Suprapubic skin (tissue), 3 donors: ENCODE results near the gene RBM38.

Experiments used
- EP300 ChIP-seq: sonication (generic); formaldehyde crosslinking; IDR thresholded peaks from one replicate; pipeline ENCODE4 v1.6.1; 2017; ENCODE audit warnings: antibody characterized with exemption
- TF ChIP-seq, protein P1 (sequence below), 2 donors: fragments of 200-600 bp in 1 of 2; fragments of 450-650 bp in 1 of 2; sonication (generic) in 1 of 2; IDR thresholded peaks; one replicate each; pipeline ENCODE4 v1.5.1; 2016 to 2019; ENCODE audit warnings: antibody characterized with exemption in 2 of 2, mild to moderate bottlenecking in 1 of 2, moderate library complexity in 1 of 2

DNA sequence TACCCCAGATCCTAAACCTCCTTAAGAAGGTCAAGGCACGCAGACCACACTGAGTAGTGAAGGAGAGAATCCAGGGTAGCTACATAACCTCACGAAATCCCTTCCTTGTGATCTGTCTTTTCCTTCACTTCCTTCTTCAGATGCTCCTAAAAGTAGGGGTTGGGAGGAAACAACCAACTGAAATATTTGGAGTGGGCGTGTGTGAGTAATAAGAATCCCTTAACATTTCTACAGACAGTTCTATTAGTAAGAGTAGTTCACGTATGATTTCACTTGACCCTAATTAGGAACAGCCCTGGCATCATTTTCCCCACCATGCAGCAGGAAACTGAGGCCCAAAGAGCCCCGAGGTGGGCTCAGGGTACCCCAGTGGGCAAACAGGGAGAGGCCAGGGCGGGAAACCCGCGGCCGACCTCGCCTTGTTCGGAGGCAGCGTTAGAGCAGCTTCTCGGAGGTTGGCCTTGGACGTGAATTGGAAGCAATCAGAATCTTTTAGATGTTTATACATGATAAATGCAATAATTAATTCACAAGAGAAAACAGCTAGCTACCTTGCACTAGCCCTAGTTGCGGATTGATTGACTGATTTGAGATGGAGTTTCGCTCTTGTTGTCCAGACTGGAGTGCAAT lies 41.0 kb upstream of the RBM38 start:
- TF ChIP-seq, protein P1, sequence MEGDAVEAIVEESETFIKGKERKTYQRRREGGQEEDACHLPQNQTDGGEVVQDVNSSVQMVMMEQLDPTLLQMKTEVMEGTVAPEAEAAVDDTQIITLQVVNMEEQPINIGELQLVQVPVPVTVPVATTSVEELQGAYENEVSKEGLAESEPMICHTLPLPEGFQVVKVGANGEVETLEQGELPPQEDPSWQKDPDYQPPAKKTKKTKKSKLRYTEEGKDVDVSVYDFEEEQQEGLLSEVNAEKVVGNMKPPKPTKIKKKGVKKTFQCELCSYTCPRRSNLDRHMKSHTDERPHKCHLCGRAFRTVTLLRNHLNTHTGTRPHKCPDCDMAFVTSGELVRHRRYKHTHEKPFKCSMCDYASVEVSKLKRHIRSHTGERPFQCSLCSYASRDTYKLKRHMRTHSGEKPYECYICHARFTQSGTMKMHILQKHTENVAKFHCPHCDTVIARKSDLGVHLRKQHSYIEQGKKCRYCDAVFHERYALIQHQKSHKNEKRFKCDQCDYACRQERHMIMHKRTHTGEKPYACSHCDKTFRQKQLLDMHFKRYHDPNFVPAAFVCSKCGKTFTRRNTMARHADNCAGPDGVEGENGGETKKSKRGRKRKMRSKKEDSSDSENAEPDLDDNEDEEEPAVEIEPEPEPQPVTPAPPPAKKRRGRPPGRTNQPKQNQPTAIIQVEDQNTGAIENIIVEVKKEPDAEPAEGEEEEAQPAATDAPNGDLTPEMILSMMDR (IDR thresholded peaks at IDR 0.05): no peak
- no peak for TF ChIP-seq EP300
